Measurements from ENCODE around the gene GPR31.

GPR31 gene

GRCh38 chr6:167148021-167148420 lies 9.8 kb downstream of the GPR31 start:
- H3K27ac ChIP-seq = 0 out of 2 replicates have a peak overlapping the region, but pooled peaks have one; percentile 0
- no peaks in the 10 kb centered on the region for H4K20me1 ChIP-seq
- H3K9me3 ChIP-seq = peaks cover 9% of the 10 kb centered on the region
- H3K9ac ChIP-seq = no peak overlapping the region
- no peak overlapping the region for H3K4me3 ChIP-seq
- no peaks in the 10 kb centered on the region for H3K36me3 ChIP-seq
- H3K4me1 ChIP-seq = peaks cover 75% of the 10 kb centered on the region
- H3K4me2 ChIP-seq = peak overlapping the region; percentile 67
- TF ChIP-seq Cebpa-rat (IDR thresholded peaks at IDR 0.05) = no peak
- peaks cover 21% of the 10 kb centered on the region; the same call in 1 of the 2 replicates for H3K27me3 ChIP-seq

DNA sequence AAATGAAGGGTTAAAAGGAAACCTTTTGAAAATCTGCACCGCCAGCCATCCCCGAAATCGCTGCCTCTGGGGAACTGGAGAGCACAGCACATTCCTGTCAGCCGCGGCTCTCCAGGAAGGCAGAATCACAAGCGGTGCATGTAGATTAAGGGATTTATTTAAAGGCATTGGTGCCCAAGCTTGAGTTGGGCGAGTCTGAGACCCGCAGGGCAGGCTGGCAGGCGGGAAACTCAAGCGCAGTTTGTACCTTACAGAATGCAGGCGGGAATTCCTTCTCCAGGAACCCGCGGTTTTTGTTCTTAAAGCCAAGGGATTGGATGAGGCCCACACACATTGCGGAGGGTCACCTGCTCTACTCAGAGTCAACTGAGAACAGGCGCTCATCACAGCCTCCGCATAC lies 10.8 kb downstream of the GPR31 start:
- Histone ChIP-seq H3K4me1 (peaks cover 68% of the 10 kb centered on the region), H3K4me3 (no peak overlapping the region), H3K27me3 (peaks cover 21% of the 10 kb centered on the region; the same call in 1 of the 2 replicates), H4K20me1 (no peaks in the 10 kb centered on the region), H3K9ac (no peak overlapping the region), H3K4me2 (peak overlapping the region; percentile 67), H3K9me3 (peaks cover 9% of the 10 kb centered on the region), H3K27ac (no peak overlapping the region), H3K36me3 (no peaks in the 10 kb centered on the region)
- TF ChIP-seq Cebpa-rat (IDR thresholded peaks at IDR 0.05) = no peak

GRCh38 chr6:167146135-167146534 lies 11.6 kb downstream of the GPR31 start:
- no peaks in the 10 kb centered on the region for H3K36me3 ChIP-seq
- H3K9ac ChIP-seq = no peak overlapping the region
- H3K4me2 ChIP-seq = peak overlapping the region; percentile 67
- no peaks in the 10 kb centered on the region for H4K20me1 ChIP-seq
- no peak for TF ChIP-seq Cebpa-rat (IDR thresholded peaks at IDR 0.05)
- H3K4me3 ChIP-seq = no peak overlapping the region
- H3K4me1 ChIP-seq = peaks cover 59% of the 10 kb centered on the region
- H3K9me3 ChIP-seq = peaks cover 9% of the 10 kb centered on the region
- peaks cover 21% of the 10 kb centered on the region; the same call in 1 of the 2 replicates for H3K27me3 ChIP-seq
- H3K27ac ChIP-seq = no peak overlapping the region

DNA sequence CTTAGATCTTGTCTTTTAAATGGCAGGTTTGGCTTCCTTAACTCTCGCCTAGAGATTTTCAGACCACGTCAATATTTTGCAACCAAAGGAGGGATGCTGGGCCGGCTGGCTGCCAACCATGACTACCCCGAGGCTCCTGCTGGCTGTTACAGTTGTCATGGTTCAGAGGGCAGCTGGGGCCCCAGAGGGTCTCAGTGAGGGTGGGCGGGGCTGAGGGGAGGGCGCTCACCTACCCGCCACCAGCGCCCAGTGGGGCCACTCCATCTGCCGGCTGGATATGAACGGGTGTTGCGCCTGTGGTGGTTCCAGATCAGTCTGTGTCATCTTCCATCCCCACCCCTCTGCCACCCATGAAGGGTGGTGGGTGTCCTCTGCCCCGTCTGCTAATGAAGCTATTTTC lies 12.3 kb downstream of the GPR31 start:
- H3K4me2 ChIP-seq = peak overlapping the region; percentile 67
- H4K20me1 ChIP-seq = no peaks in the 10 kb centered on the region
- no peaks in the 10 kb centered on the region for H3K36me3 ChIP-seq
- no peak overlapping the region for H3K27ac ChIP-seq
- H3K27me3 ChIP-seq = peaks cover 21% of the 10 kb centered on the region; the same call in 1 of the 2 replicates
- TF ChIP-seq Cebpa-rat (IDR thresholded peaks at IDR 0.05) = no peak
- H3K4me3 ChIP-seq = no peak overlapping the region
- H3K9me3 ChIP-seq = peaks cover 9% of the 10 kb centered on the region
- H3K4me1 ChIP-seq = peaks cover 53% of the 10 kb centered on the region
- no peak overlapping the region for H3K9ac ChIP-seq

DNA sequence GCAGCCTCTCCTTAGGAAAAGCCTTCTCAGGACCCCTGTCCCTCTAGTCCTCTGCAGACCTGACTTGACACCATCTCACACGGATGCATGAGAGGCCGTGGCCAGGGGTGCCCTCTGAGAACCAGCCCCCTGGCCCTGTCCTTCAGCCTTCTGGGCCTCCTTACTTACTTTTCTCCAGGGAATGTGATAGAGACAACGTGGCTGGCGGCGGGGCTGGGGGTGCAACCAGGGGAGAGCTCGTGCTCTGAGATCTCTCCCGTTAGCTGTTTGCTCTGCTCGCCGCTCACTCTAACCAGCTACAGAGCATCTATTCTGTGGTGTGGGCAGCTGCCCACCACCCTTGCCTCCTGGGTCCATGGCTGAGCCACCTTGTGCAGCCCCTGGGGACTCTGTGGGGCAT lies 14.7 kb downstream of the GPR31 start:
- Histone ChIP-seq H3K27me3 (peaks cover 21% of the 10 kb centered on the region; the same call in 1 of the 2 replicates), H3K9ac (no peak overlapping the region), H3K4me3 (no peak overlapping the region), H3K4me1 (peaks cover 44% of the 10 kb centered on the region), H3K27ac (no peak overlapping the region), H3K4me2 (no peak overlapping the region), H3K36me3 (no peaks in the 10 kb centered on the region), H4K20me1 (no peaks in the 10 kb centered on the region), H3K9me3 (peaks cover 9% of the 10 kb centered on the region)
- TF ChIP-seq Cebpa-rat (IDR thresholded peaks at IDR 0.05) = no peak

DNA sequence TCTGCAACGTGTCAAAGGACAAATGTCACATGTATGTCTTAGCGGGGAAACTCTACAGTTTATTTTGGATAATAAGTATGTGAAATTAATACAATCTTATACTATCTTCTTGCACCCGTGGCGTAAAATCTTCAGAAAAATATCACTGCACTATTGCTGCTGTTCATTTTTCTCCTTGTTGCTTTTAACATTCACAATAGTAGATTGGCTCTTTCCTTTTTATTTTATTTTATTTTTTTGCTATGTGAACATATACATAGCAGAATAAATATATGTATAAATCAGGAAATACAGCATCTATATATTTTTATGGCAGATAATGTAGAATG lies 15.4 kb downstream of the GPR31 start:
- H3K4me2 ChIP-seq = no peak overlapping the region
- peaks cover 18% of the 10 kb centered on the region; the same call in 1 of the 2 replicates for H3K27me3 ChIP-seq
- no peak overlapping the region for H3K9ac ChIP-seq
- no peaks in the 10 kb centered on the region for H4K20me1 ChIP-seq
- H3K9me3 ChIP-seq = peaks cover 9% of the 10 kb centered on the region
- H3K4me1 ChIP-seq = peaks cover 38% of the 10 kb centered on the region
- no peak for TF ChIP-seq Cebpa-rat (IDR thresholded peaks at IDR 0.05)
- no peaks in the 10 kb centered on the region for H3K36me3 ChIP-seq
- H3K27ac ChIP-seq = no peak overlapping the region
- no peak overlapping the region for H3K4me3 ChIP-seq

GRCh38 chr6:167141667-167142432 lies 15.9 kb downstream of the GPR31 start:
- Histone ChIP-seq H3K4me3 (no peak overlapping the region), H3K27ac (no peak overlapping the region), H3K9ac (no peak overlapping the region), H3K27me3 (peaks cover 13% of the 10 kb centered on the region; the same call in 1 of the 2 replicates), H3K4me1 (peaks cover 32% of the 10 kb centered on the region), H3K4me2 (no peak overlapping the region), H4K20me1 (no peaks in the 10 kb centered on the region), H3K9me3 (peaks cover 9% of the 10 kb centered on the region), H3K36me3 (no peaks in the 10 kb centered on the region)
- no peak for TF ChIP-seq Cebpa-rat (IDR thresholded peaks at IDR 0.05)

DNA sequence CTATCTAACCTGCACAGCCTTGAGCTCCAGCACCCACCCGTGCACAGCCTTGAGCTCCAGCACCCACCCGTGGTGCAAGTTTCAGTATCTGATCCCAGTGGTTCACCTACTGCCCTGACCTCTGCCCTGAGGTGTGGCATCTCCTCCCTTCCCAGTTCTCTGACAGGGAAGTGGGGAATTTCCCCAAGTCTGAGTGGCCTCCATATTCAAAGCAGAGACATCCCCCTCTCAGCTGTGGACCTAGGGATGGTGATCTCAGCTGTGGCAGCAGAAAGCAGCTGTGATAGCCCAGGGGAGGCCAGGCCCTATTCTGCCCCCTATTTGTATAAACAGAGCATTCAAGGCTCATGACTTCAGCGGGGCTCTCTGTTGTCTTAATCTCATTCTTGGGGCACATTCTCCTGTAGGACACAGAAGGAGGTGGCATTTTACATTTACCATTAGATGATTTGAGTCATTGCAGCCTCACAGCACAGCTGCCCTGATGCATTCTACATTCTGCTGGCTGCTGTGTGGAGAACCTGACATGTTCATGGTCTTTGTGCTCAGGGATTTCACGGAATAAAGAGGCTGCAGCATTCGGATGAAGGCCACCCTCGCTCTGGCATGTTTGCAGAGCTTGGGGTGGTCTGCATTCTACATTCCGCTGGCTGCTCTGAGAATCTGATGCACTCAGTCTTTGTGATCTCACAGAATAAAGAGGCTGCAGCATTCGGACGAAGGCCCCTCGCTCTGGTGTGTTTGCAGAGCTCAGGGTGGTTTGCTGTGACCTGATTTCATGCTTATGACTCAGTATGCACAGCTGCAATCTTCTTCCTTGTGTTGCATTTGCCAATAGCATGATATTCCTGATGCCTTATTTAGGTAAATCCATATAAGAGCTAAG lies 16.9 kb downstream of the GPR31 start:
- Histone ChIP-seq H3K9me3 (peaks cover 9% of the 10 kb centered on the region), H3K27ac (no peak overlapping the region), H3K4me2 (no peak overlapping the region), H4K20me1 (no peaks in the 10 kb centered on the region), H3K4me3 (no peak overlapping the region), H3K9ac (no peak overlapping the region), H3K36me3 (no peaks in the 10 kb centered on the region), H3K27me3 (peaks cover 3% of the 10 kb centered on the region; the same call in 1 of the 2 replicates), H3K4me1 (peaks cover 22% of the 10 kb centered on the region)
- no peak for TF ChIP-seq Cebpa-rat (IDR thresholded peaks at IDR 0.05)

DNA sequence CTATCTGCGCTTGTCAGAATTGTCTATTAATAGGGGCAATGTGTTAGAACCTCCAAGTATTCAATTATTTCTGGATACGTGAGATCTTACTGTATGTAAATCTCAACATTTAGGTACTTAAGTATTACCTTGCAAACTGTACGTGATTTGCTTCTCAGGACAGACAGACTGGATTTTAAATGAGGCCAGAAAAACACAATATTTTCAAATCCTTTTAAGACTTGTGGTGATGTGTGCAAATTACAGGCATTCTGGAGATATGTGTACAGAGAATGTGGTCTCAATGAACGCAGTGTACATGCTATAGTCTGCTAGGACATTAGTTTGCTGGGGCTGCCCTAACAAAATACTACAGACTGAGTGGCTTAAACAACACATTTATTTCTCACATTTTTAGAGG lies 18.0 kb downstream of the GPR31 start:
- no peaks in the 10 kb centered on the region for H3K27me3 ChIP-seq
- H3K4me2 ChIP-seq = no peak overlapping the region
- no peaks in the 10 kb centered on the region for H3K36me3 ChIP-seq

DNA sequence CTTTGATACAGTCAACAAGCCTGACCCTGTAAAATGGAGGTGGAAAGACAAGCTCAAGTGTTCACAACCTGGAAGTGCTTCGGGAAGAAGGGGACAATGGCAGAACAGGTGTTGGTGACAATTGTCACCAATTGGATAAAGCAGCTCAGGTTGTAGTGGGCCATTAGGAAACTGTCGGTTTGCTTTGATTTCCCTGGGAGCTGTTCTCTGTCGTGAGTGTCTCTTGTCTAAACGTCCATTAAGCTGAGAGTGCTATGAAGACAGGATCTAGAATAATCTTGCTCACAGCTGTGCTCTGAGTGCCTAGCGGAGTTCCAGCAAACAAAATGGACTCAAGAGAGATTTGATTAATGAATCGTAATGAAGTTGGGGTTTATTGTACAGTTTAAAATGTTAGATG lies 19.9 kb downstream of the GPR31 start:
- Histone ChIP-seq H3K27ac (no peak overlapping the region), H3K9ac (no peak overlapping the region), H3K4me3 (no peak overlapping the region), H3K4me2 (no peak overlapping the region), H3K36me3 (no peaks in the 10 kb centered on the region), H3K4me1 (no peaks in the 10 kb centered on the region), H3K27me3 (no peaks in the 10 kb centered on the region), H3K9me3 (no peaks in the 10 kb centered on the region), H4K20me1 (no peaks in the 10 kb centered on the region)
- TF ChIP-seq Cebpa-rat (IDR thresholded peaks at IDR 0.05) = no peak

More for the DNA sequence above, 18.0 kb downstream of the GPR31 start:
- Histone ChIP-seq H3K4me1 (peaks cover 11% of the 10 kb centered on the region), H3K9me3 (peaks cover 9% of the 10 kb centered on the region), H4K20me1 (no peaks in the 10 kb centered on the region), H3K4me3 (no peak overlapping the region), H3K27ac (no peak overlapping the region), H3K9ac (no peak overlapping the region)
- no peak for TF ChIP-seq Cebpa-rat (IDR thresholded peaks at IDR 0.05)
